HG02884 (cell line): Measurements from ENCODE around the gene CT83.

ENCODE experiments used
- ATAC-seq: cut with Tn5 transposase; IDR thresholded peaks from one replicate; pipeline ENCODE4 v1.9.1; 2021; ENCODE audit warnings: mild to moderate bottlenecking, moderate library complexity; ENCODE audit not compliant: unreplicated experiment

Gene CT83, protein sequence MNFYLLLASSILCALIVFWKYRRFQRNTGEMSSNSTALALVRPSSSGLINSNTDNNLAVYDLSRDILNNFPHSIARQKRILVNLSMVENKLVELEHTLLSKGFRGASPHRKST

GRCh38 chrX:116462822-116463221, at the start of gene CT83:
Gene CT83, minus strand, starts transcription at chrX:116462976. Its CDS starts 120 bp downstream, at chrX:116462856.
- no peak for ATAC-seq

DNA sequence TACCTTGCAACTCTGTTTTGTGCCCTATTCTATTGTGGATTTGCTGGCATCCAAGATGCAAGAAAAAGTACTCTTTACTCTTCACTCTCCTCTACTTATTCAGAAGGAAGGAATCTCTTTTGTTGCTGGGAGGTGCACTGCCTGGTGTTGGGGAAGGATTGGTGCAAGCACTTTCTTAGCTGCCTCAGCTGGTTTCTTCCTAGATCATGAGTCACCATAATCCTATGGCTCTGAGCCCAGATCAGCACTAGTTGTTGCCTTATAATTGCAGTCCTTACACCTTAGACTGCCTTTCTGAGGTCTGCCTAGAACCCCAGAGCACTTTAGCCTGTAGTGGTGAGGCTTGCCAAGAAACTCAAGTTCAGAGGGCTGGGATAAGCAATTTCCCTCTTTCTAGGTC, 37.0 kb upstream of the CT83 start:
- no peak for ATAC-seq

GRCh38 chrX:116493271-116493670, 30.5 kb upstream of the CT83 start:
- ATAC-seq, result no peak

DNA sequence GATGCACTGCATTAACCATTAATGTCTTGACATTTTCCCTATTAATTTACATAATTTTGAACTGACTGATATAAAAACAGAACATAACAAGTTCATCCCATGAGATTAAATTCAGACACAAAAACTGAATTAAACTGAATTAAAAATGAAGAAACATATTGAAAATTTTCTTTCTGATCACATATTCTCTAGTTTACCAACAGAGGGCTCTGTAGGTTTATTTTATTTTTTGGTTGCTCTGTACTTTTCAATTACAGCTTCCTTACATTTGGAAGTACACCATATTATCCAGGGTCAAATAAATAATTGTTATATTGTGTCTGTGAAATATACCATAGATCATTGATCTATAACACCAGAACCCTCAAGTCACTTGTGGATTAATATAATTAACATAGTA, 27.3 kb upstream of the CT83 start:
- ATAC-seq, result no peak

DNA sequence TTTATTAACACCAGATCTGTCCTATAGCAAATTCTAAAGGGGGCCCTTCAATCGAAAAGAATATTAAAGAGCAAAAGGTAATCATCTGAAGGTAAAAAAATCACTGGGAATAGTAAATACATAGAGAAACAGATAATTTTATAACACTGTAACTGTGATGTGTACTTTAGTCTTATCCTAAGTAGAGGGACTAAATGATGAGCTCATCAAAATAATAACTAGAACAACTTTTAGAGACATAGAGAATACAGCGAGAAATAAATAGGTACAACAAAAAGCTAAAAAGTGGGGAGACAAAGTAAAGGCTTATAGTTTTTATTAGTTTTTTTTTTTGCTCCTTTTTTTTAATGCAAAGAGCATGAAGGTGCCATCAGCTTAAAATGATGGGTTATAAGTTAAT, 17.3 kb upstream of the CT83 start:
- ATAC-seq, result no peak

DNA sequence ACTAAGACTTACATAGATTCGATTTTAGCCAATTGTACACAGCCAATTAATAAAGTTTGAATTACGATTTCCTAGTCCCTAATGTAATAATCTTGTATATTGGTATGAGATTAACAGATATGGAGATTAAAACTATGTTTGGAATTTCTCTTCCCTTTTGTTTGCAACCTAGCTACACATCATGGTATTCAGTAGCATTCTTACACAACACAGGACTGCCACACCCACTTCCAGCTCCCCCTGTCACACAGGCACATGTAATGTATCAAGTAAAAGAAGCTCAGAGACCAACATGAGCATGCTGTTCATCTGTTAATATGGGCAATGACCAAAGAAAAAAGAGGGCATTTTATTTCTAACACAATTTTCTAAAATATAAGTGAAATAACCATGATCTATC, 13.6 kb downstream of the CT83 start:
- no peak for ATAC-seq

DNA sequence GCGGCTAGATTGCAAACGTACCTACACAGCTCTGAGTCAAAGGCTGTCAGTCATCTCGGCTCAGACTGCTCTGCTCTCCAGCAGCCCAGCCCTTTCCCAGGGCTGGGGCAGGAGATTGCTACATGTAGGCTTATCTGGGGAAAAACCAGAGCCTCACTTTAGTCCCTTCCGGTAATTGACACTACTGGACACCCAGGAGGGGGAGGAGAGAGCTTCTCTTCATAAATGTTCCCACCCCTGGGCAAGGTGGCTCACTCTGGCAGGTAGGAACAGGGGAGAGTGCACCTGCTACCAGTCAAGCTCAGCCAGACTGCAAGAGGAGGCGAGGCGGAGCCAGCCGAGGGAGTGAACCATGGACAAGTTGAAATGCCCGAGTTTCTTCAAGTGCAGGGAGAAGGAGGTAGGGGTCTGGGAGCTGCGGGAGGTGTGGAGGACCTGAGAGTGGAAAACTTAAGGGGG, 26.4 kb downstream of the CT83 start, which contains the start of gene SLC6A14:
SLC6A14 (plus strand) TSS at position 249 of the 459 bp plus-strand sequence; CDS start at position 353, 104 bp downstream.
- no peak for ATAC-seq

GRCh38 chrX:116435597-116435996, 27.2 kb downstream of the CT83 start:
- no peak for ATAC-seq

DNA sequence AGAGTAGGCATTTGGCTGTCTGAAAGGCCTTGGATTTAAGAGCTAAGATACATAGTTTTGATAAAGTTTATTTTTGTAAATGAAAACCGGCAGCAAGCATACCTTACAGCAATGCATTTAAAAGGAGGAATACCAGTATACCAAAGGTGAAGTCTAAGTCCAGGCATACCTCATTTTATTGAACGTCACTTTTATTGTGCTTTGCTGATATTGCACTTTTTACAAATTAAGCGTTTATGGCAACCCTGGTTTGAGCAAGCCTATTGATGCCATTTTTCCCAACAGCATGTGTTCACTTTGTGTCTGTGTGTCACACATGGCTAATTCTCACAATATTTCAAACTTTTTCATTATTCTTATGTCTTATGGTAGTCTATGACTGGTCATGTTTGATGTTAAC, 34.8 kb downstream of the CT83 start:
- no peak for ATAC-seq

- no peak for ATAC-seq
These were observed 44.8 kb downstream of the CT83 start for GRCh38 chrX:116417968-116418367.

DNA sequence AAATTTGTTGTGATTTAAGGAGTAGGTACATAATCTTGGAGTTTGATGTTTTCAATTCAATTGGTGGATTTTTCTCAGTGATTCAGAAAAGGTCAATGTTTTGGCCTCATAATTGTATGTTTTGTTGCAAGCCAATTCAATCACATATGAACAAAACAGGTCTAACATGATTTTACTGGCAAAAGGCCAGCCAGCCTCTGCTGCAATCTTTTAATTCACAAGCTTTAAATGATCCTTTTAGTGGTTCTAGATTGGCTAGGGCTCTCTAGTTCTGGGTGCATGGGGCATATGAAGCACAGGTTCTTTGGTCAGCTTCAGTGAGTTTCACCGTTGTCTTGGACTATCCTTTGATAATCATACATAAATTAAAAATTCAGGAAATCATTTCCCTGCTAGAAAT, 45.6 kb downstream of the CT83 start:
- no peak for ATAC-seq

DNA sequence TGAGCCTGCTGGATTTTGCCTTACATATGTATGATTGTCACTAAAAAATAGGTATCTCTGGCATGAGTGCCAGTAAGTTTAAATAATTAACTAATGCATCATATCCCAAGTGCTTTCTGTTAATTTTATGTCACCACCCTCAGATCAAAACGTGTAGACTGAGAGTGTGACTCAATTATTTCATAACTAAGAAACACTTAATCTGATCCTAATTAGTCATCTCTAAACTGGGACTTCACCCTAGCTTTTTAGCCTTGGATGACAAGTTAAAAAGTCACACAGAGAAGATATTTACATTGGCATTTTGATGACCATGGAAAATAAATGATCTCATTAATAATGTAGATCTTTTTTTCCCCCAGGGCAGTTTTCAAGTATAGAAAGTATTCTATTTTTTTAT, 49.5 kb downstream of the CT83 start:
- ATAC-seq, result no peak
